Thyroid gland (tissue), 4 donors: ENCODE results near the gene ADGRF3. TPM values are rescaled to one million over a fixed set of nuclear protein-coding genes. Genes with fewer than 3 reads are reported as not detected.
"Not testable (repeated sequence)": the region's sequence is repeated elsewhere in the genome, so short reads cannot be mapped to it uniquely, and the experiment has no call there.

ENCODE experiments used
- DNase-seq, 2 donors: peaks; one replicate each; pipeline ENCODE4 v3.0.0-alpha.2; 2019
- H3K27ac ChIP-seq, 3 donors: fragments of 200-600 bp; sonication (generic); 1 replicate in 2 of 3; 2 replicates in 1 of 3; pipeline ENCODE4 v1.5.1; 2016 to 2019; ENCODE audit warnings: mild to moderate bottlenecking in 1 of 3, moderate library complexity in 1 of 3
- H3K27me3 ChIP-seq: fragments of 200-600 bp; sonication (generic); one replicate; pipeline ENCODE4 v1.5.1; 2019
- H3K36me3 ChIP-seq, 2 donors: fragments of 200-600 bp; sonication (generic); one replicate each; pipeline ENCODE4 v1.5.1; 2016 to 2019
- H3K4me1 ChIP-seq, 2 donors: fragments of 200-600 bp; sonication (generic); one replicate each; pipeline ENCODE4 v1.5.1; 2017 to 2019
- H3K4me3 ChIP-seq, 3 donors: fragments of 200-600 bp; sonication (generic); replicated peaks in 1 of 3; 1 replicate in 2 of 3; 2 replicates in 1 of 3; pipeline ENCODE4 v1.5.1; 2016; ENCODE audit warnings: mild to moderate bottlenecking in 1 of 3
- H3K9me3 ChIP-seq: fragments of 200-600 bp; sonication (generic); one replicate; pipeline ENCODE4 v1.5.1; 2017
- CTCF ChIP-seq, 6 experiments: fragments of 200-600 bp in 3 of 6; fragments of 450-650 bp in 3 of 6; sonication (generic) in 3 of 6; IDR thresholded peaks; one replicate each; pipeline ENCODE4 v1.5.1; 2016 to 2019; ENCODE audit warnings: antibody characterized with exemption in 6 of 6, mild to moderate bottlenecking in 2 of 6, inconsistent platforms in 1 of 6, moderate library complexity in 1 of 6
- POLR2A ChIP-seq, 2 donors: fragments of 450-650 bp; IDR thresholded peaks; one replicate each; pipeline ENCODE4 v1.6.1; 2017; ENCODE audit warnings: antibody characterized with exemption in 2 of 2, mild to moderate bottlenecking in 2 of 2, moderate library complexity in 1 of 2
- WGBS, 2 donors: methylation state at CpG; one replicate each; pipeline ENCODE4 v1.1.5; 2017; 5-methylcytosine and 5-hydroxymethylcytosine counted together
- intact Hi-C: fragments of 100-400 bp; cut with DNase I; formaldehyde crosslinking; loops from one replicate; pipeline ENCODE4 v1.15.1; 2023
- total RNA-seq, 4 donors: library from RNA; depleted of rRNA; stranded (reverse); fragments of >200 nt; gene quantifications; one replicate each; pipeline ENCODE4 v1.2.3, GENCODE V29; 2016

ADGRF3 gene
- total RNA-seq, 4 donors from 2014 or later: 0.15 to 0.38 TPM; not detected in 2

- Histone ChIP-seq H3K4me3 (no peak overlapping the region), H3K27ac (no peak overlapping the region), H3K9me3 (no peaks in the 10 kb centered on the region), H3K4me1 (no peaks in the 10 kb centered on the region), H3K36me3 (no peaks in the 10 kb centered on the region), H3K27me3 (no peaks in the 10 kb centered on the region)
- DNase-seq: no peak
- intact Hi-C loops: no loop called here
- TF ChIP-seq CTCF (IDR thresholded peaks at IDR 0.05) (no peak), POLR2A (IDR thresholded peaks at IDR 0.05) (no peak)
- 83 to 95% methylated on average over 9 of the region's 9 CpGs for WGBS, 2 donors
Measured at GRCh38 chr2:26312471-26312870, 34.1 kb downstream of the ADGRF3 start.

- intact Hi-C loops: no loop called here
- Histone ChIP-seq H3K27me3 (no peaks in the 10 kb centered on the region), H3K4me3 (no peak overlapping the region), H3K36me3 (no peaks in the 10 kb centered on the region), H3K27ac (no peak overlapping the region), H3K4me1 (no peaks in the 10 kb centered on the region), H3K9me3 (no peaks in the 10 kb centered on the region)
- 70 to 88% methylated on average over 6 to 10 of the region's 10 CpGs for WGBS, 2 donors
- no peak for TF ChIP-seq POLR2A (IDR thresholded peaks at IDR 0.05)
- TF ChIP-seq CTCF (IDR thresholded peaks at IDR 0.05): no peak
- DNase-seq: no peak
Measured at GRCh38 chr2:26309921-26310320, 36.7 kb downstream of the ADGRF3 start.

GRCh38 chr2:26305540-26305939, 41.0 kb downstream of the ADGRF3 start:
- H3K27me3 ChIP-seq: no peaks in the 10 kb centered on the region
- intact Hi-C loops: no loop called here

GRCh38 chr2:26305094-26305493, 41.5 kb downstream of the ADGRF3 start:
- H3K27me3 ChIP-seq, H3K36me3 ChIP-seq, H3K4me3 ChIP-seq, intact Hi-C loops, H3K9me3 ChIP-seq, H3K27ac ChIP-seq, DNase-seq: not testable (repeated sequence)
- peaks cover 7 to 10% of the 10 kb centered on the region in 2 donors for H3K4me1 ChIP-seq
- WGBS, 2 donors: 75 to 82% methylated on average over 7 of the region's 7 CpGs

More at GRCh38 chr2:26305540-26305939, 41.0 kb downstream of the ADGRF3 start:
- peaks cover 4 to 6% of the 10 kb centered on the region in 2 donors for H3K4me1 ChIP-seq
- TF ChIP-seq CTCF (IDR thresholded peaks at IDR 0.05) (no peak), POLR2A (IDR thresholded peaks at IDR 0.05) (no peak)
- DNase-seq: no peak
- no peaks in the 10 kb centered on the region for H3K36me3 ChIP-seq
- 84 to 85% methylated on average over 6 of the region's 6 CpGs for WGBS, 2 donors
- no peak overlapping the region for H3K27ac ChIP-seq
- H3K9me3 ChIP-seq: no peaks in the 10 kb centered on the region
- no peak overlapping the region for H3K4me3 ChIP-seq

GRCh38 chr2:26302846-26303245, 43.7 kb downstream of the ADGRF3 start:
- intact Hi-C loops: no loop called here
- Histone ChIP-seq H3K4me3 (no peak overlapping the region), H3K9me3 (no peaks in the 10 kb centered on the region), H3K27ac (no peak overlapping the region), H3K4me1 (peaks cover 12 to 17% of the 10 kb centered on the region in 2 donors), H3K36me3 (no peaks in the 10 kb centered on the region), H3K27me3 (no peaks in the 10 kb centered on the region)
- WGBS, 2 donors: 58 to 87% methylated on average over 6 of the region's 6 CpGs
- TF ChIP-seq CTCF (IDR thresholded peaks at IDR 0.05) (no peak), POLR2A (IDR thresholded peaks at IDR 0.05) (no peak)
- peak in 1 of 2 donors; percentile 10 for DNase-seq
